Measurements from ENCODE around the gene CHID1.

CHID1 gene

DNA sequence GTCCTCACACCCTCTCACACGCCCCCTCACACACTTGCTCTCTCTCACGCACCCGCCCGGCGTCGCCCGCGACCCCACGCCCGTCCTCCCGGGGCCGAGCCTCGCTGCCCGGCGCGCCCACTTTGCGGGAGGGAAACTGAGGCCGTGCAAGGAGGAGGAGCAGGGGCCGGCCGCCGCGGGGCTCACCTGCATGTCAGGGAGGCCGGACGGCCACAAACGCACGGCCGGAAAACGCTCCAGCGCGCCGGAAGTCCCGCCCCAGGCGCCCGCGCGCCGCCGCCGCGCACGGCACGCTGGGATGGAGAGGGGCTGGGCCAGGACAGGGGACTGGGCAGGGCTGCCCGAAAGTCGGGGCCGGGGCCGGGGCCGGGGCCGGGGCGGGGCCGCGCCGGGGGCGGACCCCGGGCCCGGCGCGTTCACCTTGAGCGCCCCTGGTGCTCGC lies at the start of gene CHID1:
TSS of gene CHID1 (minus strand) at position 222 of the 442 bp plus-strand sequence. CDS start 5,994 bp downstream, outside the sequence.
- Histone ChIP-seq H3K9me3 (ENCODE audit: severe bottlenecking) (no peaks in the 10 kb centered on the region), H3K27me3 (ENCODE audit: insufficient read depth, low read depth, severe bottlenecking) (no peaks in the 10 kb centered on the region), H3K36me3 (peaks cover 14% of the 10 kb centered on the region), H3K4me3 (ENCODE audit: low read depth, low read length) (peak within 1 kb of the TSS; percentile 90), H3K27ac (peak within 1 kb of the TSS; percentile 96)
- DNase-seq = peak; percentile 90
- TF ChIP-seq, protein P1, sequence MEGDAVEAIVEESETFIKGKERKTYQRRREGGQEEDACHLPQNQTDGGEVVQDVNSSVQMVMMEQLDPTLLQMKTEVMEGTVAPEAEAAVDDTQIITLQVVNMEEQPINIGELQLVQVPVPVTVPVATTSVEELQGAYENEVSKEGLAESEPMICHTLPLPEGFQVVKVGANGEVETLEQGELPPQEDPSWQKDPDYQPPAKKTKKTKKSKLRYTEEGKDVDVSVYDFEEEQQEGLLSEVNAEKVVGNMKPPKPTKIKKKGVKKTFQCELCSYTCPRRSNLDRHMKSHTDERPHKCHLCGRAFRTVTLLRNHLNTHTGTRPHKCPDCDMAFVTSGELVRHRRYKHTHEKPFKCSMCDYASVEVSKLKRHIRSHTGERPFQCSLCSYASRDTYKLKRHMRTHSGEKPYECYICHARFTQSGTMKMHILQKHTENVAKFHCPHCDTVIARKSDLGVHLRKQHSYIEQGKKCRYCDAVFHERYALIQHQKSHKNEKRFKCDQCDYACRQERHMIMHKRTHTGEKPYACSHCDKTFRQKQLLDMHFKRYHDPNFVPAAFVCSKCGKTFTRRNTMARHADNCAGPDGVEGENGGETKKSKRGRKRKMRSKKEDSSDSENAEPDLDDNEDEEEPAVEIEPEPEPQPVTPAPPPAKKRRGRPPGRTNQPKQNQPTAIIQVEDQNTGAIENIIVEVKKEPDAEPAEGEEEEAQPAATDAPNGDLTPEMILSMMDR (IDR thresholded peaks at IDR 0.05; ENCODE audit: low read depth, low read length) = no peak

DNA sequence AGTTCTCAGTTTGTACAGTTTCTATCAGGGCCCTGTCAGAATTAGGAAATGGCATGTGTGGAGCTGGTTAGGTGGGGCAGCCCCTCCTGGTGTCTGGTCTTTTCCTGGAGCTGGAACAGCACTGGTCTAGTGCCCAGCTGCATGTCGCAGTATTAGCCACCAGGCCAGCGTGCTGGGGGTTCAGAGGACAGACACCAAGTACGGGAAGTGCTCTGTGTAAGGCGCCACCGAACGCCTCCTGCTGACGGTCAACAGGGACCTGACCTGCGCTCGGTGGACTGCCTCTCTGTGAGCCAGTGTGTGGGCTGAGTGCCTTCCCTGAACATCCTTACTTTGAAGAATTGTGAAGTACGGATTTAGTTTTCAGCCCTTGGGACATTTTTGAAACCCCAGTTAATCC lies 49.0 kb upstream of the CHID1 start:
- peaks cover 43% of the 10 kb centered on the region for H3K36me3 ChIP-seq
- H3K9me3 ChIP-seq (ENCODE audit: severe bottlenecking) = no peaks in the 10 kb centered on the region
- no peak overlapping the region for H3K4me3 ChIP-seq (ENCODE audit: low read depth, low read length)
- no peak overlapping the region for H3K27ac ChIP-seq
- DNase-seq = no peak
- no peaks in the 10 kb centered on the region for H3K27me3 ChIP-seq (ENCODE audit: insufficient read depth, low read depth, severe bottlenecking)
- TF ChIP-seq, protein P1 (IDR thresholded peaks at IDR 0.05; ENCODE audit: low read depth, low read length) = no peak

DNA sequence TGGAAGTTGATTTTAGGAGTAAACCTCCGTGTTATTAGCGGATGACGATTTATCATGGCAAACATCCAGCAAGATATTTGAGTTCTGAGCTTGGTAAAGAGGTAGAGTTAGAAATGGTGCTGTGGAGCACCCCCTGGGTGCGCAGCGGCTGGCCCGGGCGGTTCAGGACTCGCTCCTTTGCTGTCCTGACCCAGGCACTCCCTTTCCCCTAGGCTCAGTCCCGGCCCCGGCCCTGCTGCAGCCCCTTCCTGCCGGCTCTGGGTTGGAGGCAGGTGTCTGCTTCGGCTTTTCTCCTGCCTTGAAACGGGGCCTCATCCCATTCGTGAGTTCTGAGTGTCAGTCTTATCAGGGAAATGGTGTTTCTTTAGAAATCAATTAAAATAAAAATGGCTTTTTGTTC lies 48.4 kb upstream of the CHID1 start:
- DNase-seq = no peak

DNA sequence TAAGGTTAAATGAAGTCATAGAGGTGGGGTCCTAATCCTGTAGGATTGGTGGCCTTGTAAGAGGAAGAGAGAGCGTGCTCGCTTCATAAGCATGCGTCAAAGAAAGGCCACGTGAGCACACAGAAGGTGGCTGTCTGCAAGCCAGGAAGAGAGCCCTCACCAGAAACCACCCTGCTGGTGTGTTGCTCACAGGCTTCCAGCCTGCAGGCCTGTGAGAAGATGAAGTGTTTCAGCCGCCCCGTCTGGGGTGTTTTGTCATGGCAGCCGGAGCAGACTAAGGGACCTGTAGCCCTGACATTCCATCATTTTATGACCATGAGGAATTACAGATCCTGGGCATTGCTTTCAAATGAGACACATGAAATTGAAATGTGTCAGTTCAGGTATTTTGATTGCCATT lies 47.5 kb upstream of the CHID1 start:
- Histone ChIP-seq H3K4me3 (ENCODE audit: low read depth, low read length) (no peak overlapping the region), H3K27ac (no peak overlapping the region), H3K27me3 (ENCODE audit: insufficient read depth, low read depth, severe bottlenecking) (no peaks in the 10 kb centered on the region), H3K9me3 (ENCODE audit: severe bottlenecking) (no peaks in the 10 kb centered on the region), H3K36me3 (peaks cover 31% of the 10 kb centered on the region)
- TF ChIP-seq, protein P1 (IDR thresholded peaks at IDR 0.05; ENCODE audit: low read depth, low read length) = no peak
- DNase-seq = no peak

More for the DNA sequence above, 48.4 kb upstream of the CHID1 start:
- no peaks in the 10 kb centered on the region for H3K27me3 ChIP-seq (ENCODE audit: insufficient read depth, low read depth, severe bottlenecking)
- no peak overlapping the region for H3K4me3 ChIP-seq (ENCODE audit: low read depth, low read length)
- no peaks in the 10 kb centered on the region for H3K9me3 ChIP-seq (ENCODE audit: severe bottlenecking)
- TF ChIP-seq, protein P1 (IDR thresholded peaks at IDR 0.05; ENCODE audit: low read depth, low read length) = no peak
- H3K36me3 ChIP-seq = peaks cover 39% of the 10 kb centered on the region
- H3K27ac ChIP-seq = no peak overlapping the region

DNA sequence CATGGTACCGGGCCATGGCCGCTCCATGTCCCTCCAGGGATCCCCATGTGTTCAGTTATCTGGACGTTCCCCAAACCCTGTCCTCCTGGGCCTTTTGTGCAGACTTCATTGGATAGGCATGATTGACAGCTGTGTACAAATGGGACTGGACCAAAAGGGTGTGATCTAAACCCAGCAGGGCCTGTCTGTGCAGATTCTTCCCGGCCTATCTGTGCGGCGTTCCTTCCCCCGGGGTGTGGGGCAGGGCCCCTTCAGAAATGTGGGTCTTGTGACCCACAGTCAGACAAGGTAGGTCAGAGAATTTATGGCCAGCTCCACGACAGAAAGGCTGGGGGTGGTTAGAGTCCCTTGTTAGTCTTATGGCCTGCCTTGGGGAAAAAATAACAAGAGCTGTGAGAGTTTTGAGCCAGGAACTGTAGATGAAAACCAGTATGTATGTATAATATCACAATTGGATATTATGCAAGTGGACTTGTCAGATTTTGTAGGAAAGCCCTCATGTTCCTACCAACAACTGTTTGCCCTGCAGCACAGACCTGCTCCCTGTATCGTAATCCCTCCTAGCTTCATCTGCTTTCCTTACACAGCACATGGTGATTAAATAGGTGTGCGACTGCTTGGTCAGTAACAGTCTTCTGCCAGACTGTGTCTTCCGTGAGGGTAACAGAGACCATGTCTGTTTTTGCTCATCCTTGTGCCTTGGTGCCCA lies 46.8 kb upstream of the CHID1 start:
- TF ChIP-seq, protein P1 (IDR thresholded peaks at IDR 0.05; ENCODE audit: low read depth, low read length) = no peak
- Histone ChIP-seq H3K36me3 (peaks cover 25% of the 10 kb centered on the region), H3K27ac (peak overlapping the region; percentile 30; the same call in 1 of the 2 replicates), H3K27me3 (ENCODE audit: insufficient read depth, low read depth, severe bottlenecking) (no peaks in the 10 kb centered on the region), H3K9me3 (ENCODE audit: severe bottlenecking) (no peaks in the 10 kb centered on the region), H3K4me3 (ENCODE audit: low read depth, low read length) (no peak overlapping the region)
- no peak for DNase-seq

All from WERI-Rb-1 (cell line).